K562 (cell line): ENCODE results near the gene HDAC7. TPM values are rescaled to one million over a fixed set of nuclear protein-coding genes. Genes with fewer than 3 reads are reported as not detected.

Experiments
- CHCHD3 ChIP-seq: fragments of 250-450 bp; sonication (Bioruptor Pico); IDR thresholded peaks from 2 replicates; pipeline ENCODE4 v2.1.2; 2022; ENCODE audit warnings: mild to moderate bottlenecking
- FIP1L1 ChIP-seq: fragments of 200-400 bp; formaldehyde crosslinking; IDR thresholded peaks from 2 replicates; pipeline ENCODE4 v1.6.1; 2018; ENCODE audit warnings: mild to moderate bottlenecking, low read depth, low read length; ENCODE audit not compliant: poor library complexity, severe bottlenecking
- FOXA1 ChIP-seq: fragments of 450-650 bp; IDR thresholded peaks from 2 replicates; pipeline ENCODE4 v1.6.1; 2016; ENCODE audit warnings: mild to moderate bottlenecking, borderline replicate concordance
- GABPB1 ChIP-seq: sonication (generic); formaldehyde crosslinking; IDR thresholded peaks from 2 replicates; pipeline ENCODE4 v1.8.0; 2022; ENCODE audit warnings: mild to moderate bottlenecking, missing genetic modification reagents
- GATA2 ChIP-seq: sonication (generic); formaldehyde crosslinking; IDR thresholded peaks from 2 replicates; pipeline ENCODE4 v1.4.0; 2020; ENCODE audit warnings: mild to moderate bottlenecking, missing genetic modification reagents
- KDM5B ChIP-seq: fragments of 200-600 bp; sonication (generic); IDR thresholded peaks from 2 replicates; pipeline ENCODE4 v1.6.1; 2012; ENCODE audit warnings: low read depth, mild to moderate bottlenecking, moderate library complexity, low read length, control low read depth, inconsistent platforms; ENCODE audit not compliant: insufficient replicate concordance
- MAFG ChIP-seq: fragments of 450-650 bp; conservative IDR thresholded peaks from 2 replicates; pipeline ENCODE4 v1.6.1; 2016; ENCODE audit warnings: missing genetic modification characterization, missing compliant biosample characterization
- MECOM ChIP-seq: fragments of 250-450 bp; sonication (Bioruptor Pico); IDR thresholded peaks from 2 replicates; pipeline ENCODE4 v1.8.0; 2022; ENCODE audit warnings: inconsistent platforms
- PHB2 ChIP-seq: fragments of 450-650 bp; IDR thresholded peaks from 2 replicates; pipeline ENCODE4 v1.6.1; 2017; ENCODE audit warnings: low read depth
- RBFOX2 ChIP-seq: fragments of 200-400 bp; formaldehyde crosslinking; IDR thresholded peaks from 2 replicates; pipeline ENCODE4 v1.6.1; 2017; ENCODE audit warnings: low read depth, mild to moderate bottlenecking, low read length, moderate library complexity
- SOX6 ChIP-seq: fragments of 450-650 bp; IDR thresholded peaks from 2 replicates; pipeline ENCODE4 v1.6.1; 2014; ENCODE audit warnings: mild to moderate bottlenecking
- TEAD1 ChIP-seq, 2 experiments: fragments of 450-650 bp in 1 of 2; sonication (generic) in 1 of 2; formaldehyde crosslinking; IDR thresholded peaks; 2 replicates each; pipeline versions ENCODE4 v1.4.0 to v1.8.0; 2020 to 2022; ENCODE audit warnings: mild to moderate bottlenecking in 2 of 2, missing genetic modification reagents in 1 of 2
- TRIM24 ChIP-seq, 2 experiments: fragments of 450-650 bp; IDR thresholded peaks; 2 replicates each; pipeline ENCODE4 v1.6.1; 2016
- ZEB2 ChIP-seq: fragments of 450-650 bp; IDR thresholded peaks from 2 replicates; pipeline ENCODE4 v1.6.1; 2016
- ZNF12 ChIP-seq: sonication (generic); formaldehyde crosslinking; IDR thresholded peaks from 2 replicates; pipeline ENCODE4 v1.4.0; 2020; ENCODE audit warnings: mild to moderate bottlenecking, missing genetic modification reagents
- ZNF354B ChIP-seq: fragments of 250-450 bp; sonication (Bioruptor Pico); IDR thresholded peaks from 2 replicates; pipeline ENCODE4 v1.4.0; 2020
- polyA plus RNA-seq, 8 experiments: library from polyadenylated mRNA; depleted of rRNA in 4 of 8; stranded (reverse) in 5 of 8; unstranded in 3 of 8; fragments of >200 nt; fragmentation: Nextera tagmentation in 2 of 8; fragmentation: Illumina TruSeq in 1 of 8; extraction: Ambion mirVana in 2 of 8; extraction: Trizol in 1 of 8; gene quantifications; 2 replicates each; pipeline versions ENCODE4 v1.2.1 to v1.2.3, GENCODE V29; 2011 to 2014; ENCODE audit warnings: inconsistent platforms in 1 of 8, missing spikeins in 1 of 8
- total RNA-seq, 7 experiments: library from RNA; depleted of rRNA in 6 of 7; stranded (reverse); fragments of >200 nt in 6 of 7; fragmentation: Illumina TruSeq in 2 of 7; extraction: Trizol in 2 of 7; gene quantifications; 2 replicates each; pipeline versions ENCODE4 v1.2.1 to v1.2.3, GENCODE V29; 2011 to 2021; ENCODE audit warnings: low replicate concordance in 1 of 7
- TF ChIP-seq, protein P1 (sequence below): sonication (generic); formaldehyde crosslinking; IDR thresholded peaks from 2 replicates; pipeline ENCODE4 v1.8.1; 2023; ENCODE audit warnings: mild to moderate bottlenecking, missing genetic modification reagents
- TF ChIP-seq, protein P2 (sequence below): conservative IDR thresholded peaks from 2 replicates; pipeline ENCODE4 v1.6.1; 2011; ENCODE audit warnings: low read depth, mild to moderate bottlenecking, low read length; ENCODE audit not compliant: control insufficient read depth
- TF ChIP-seq, protein P3 (sequence below): sonication (generic); formaldehyde crosslinking; IDR thresholded peaks from 2 replicates; pipeline ENCODE4 v1.9.0; 2022; ENCODE audit warnings: mild to moderate bottlenecking, missing genetic modification reagents
- TF ChIP-seq, protein P4 (sequence below): fragments of 450-650 bp; IDR thresholded peaks from 2 replicates; pipeline ENCODE4 v1.6.1; 2018; ENCODE audit warnings: mild to moderate bottlenecking, low read depth; ENCODE audit not compliant: partially characterized antibody
- TF ChIP-seq, protein P5 (sequence below): sonication (generic); formaldehyde crosslinking; IDR thresholded peaks from 2 replicates; pipeline ENCODE4 v1.8.0; 2022; ENCODE audit warnings: missing genetic modification reagents, mild to moderate bottlenecking, borderline replicate concordance
- TF ChIP-seq, protein P6 (sequence below): sonication (generic); formaldehyde crosslinking; IDR thresholded peaks from 2 replicates; pipeline ENCODE4 v1.5.0; 2020; ENCODE audit warnings: missing genetic modification reagents

HDAC7 gene
- total and polyA plus RNA-seq, 9 of the 15 experiments (the other 6 are each of a cell fraction or from before 2014, with no cell fraction given) = 2.5 to 129 (median 31.1) TPM

DNA sequence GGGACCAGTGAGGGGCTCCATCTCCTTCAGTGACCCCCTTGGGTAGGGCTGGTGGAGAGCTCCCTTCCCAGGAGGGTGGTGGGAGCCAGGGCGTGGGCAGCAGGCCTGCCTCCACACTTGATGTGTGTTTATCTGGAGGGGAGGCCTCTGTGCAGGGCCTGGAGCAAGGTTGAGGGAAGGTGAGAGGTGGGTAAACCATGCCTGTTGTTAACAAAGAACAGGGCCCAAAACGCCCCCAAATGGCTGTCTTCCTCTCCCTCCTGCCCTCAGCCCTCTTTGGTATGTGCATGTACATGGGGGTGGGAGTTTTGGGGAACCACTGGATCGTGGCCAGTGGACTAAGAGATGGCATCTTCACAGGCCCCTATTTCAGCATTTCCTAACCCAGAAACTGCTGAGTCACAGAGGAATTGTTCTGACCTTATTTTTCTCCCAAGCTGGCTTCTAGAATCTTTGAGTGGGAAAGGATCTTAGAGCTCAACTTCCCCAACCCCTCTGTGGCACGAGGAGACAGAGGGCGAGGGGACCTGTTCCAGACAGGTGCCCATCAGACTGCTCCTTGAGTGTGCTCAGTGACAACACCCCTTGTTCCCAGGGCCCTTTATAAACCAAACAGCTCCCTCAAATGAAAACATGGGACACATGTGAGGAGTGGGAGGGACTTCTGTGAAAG, 43.1 kb downstream of the HDAC7 start (continued):
- TF ChIP-seq FOXA1 (no peak), PHB2 (no peak), TRIM24 (IDR thresholded peaks at IDR 0.05) (no peak), FIP1L1 (no peak), GATA2 (CRISPR knock-in tag) (no peak), TEAD1 (CRISPR knock-in tag; IDR thresholded peaks at IDR 0.05) (0 out of 4 replicates have a peak, but pooled peaks have one; percentile 9 to 10), MECOM (CRISPR knock-in tag) (no peak), MAFG (peak; percentile 98), SOX6 (no peak), ZEB2 (no peak), ZNF12 (CRISPR knock-in tag) (no peak), RBFOX2 (no peak), CHCHD3 (CRISPR knock-in tag) (no peak), KDM5B (no peak), ZNF354B (CRISPR knock-in tag) (no peak), GABPB1 (no peak)
- TF ChIP-seq, protein P1, sequence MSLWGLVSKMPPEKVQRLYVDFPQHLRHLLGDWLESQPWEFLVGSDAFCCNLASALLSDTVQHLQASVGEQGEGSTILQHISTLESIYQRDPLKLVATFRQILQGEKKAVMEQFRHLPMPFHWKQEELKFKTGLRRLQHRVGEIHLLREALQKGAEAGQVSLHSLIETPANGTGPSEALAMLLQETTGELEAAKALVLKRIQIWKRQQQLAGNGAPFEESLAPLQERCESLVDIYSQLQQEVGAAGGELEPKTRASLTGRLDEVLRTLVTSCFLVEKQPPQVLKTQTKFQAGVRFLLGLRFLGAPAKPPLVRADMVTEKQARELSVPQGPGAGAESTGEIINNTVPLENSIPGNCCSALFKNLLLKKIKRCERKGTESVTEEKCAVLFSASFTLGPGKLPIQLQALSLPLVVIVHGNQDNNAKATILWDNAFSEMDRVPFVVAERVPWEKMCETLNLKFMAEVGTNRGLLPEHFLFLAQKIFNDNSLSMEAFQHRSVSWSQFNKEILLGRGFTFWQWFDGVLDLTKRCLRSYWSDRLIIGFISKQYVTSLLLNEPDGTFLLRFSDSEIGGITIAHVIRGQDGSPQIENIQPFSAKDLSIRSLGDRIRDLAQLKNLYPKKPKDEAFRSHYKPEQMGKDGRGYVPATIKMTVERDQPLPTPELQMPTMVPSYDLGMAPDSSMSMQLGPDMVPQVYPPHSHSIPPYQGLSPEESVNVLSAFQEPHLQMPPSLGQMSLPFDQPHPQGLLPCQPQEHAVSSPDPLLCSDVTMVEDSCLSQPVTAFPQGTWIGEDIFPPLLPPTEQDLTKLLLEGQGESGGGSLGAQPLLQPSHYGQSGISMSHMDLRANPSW (CRISPR knock-in tag) = no peak
- TF ChIP-seq, protein P2, sequence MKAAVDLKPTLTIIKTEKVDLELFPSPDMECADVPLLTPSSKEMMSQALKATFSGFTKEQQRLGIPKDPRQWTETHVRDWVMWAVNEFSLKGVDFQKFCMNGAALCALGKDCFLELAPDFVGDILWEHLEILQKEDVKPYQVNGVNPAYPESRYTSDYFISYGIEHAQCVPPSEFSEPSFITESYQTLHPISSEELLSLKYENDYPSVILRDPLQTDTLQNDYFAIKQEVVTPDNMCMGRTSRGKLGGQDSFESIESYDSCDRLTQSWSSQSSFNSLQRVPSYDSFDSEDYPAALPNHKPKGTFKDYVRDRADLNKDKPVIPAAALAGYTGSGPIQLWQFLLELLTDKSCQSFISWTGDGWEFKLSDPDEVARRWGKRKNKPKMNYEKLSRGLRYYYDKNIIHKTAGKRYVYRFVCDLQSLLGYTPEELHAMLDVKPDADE = no peak
- TF ChIP-seq, protein P3, sequence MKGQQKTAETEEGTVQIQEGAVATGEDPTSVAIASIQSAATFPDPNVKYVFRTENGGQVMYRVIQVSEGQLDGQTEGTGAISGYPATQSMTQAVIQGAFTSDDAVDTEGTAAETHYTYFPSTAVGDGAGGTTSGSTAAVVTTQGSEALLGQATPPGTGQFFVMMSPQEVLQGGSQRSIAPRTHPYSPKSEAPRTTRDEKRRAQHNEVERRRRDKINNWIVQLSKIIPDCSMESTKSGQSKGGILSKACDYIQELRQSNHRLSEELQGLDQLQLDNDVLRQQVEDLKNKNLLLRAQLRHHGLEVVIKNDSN (CRISPR knock-in tag) = no peak
- TF ChIP-seq, protein P4, sequence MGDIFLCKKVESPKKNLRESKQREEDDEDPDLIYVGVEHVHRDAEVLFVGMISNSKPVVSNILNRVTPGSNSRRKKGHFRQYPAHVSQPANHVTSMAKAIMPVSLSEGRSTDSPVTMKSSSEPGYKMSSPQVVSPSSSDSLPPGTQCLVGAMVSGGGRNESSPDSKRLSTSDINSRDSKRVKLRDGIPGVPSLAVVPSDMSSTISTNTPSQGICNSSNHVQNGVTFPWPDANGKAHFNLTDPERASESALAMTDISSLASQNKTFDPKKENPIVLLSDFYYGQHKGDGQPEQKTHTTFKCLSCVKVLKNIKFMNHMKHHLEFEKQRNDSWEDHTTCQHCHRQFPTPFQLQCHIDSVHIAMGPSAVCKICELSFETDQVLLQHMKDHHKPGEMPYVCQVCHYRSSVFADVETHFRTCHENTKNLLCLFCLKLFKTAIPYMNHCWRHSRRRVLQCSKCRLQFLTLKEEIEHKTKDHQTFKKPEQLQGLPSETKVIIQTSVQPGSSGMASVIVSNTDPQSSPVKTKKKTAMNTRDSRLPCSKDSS = no peak
- TF ChIP-seq, protein P5, sequence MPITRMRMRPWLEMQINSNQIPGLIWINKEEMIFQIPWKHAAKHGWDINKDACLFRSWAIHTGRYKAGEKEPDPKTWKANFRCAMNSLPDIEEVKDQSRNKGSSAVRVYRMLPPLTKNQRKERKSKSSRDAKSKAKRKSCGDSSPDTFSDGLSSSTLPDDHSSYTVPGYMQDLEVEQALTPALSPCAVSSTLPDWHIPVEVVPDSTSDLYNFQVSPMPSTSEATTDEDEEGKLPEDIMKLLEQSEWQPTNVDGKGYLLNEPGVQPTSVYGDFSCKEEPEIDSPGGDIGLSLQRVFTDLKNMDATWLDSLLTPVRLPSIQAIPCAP (CRISPR knock-in tag) = no peak
- TF ChIP-seq, protein P6, sequence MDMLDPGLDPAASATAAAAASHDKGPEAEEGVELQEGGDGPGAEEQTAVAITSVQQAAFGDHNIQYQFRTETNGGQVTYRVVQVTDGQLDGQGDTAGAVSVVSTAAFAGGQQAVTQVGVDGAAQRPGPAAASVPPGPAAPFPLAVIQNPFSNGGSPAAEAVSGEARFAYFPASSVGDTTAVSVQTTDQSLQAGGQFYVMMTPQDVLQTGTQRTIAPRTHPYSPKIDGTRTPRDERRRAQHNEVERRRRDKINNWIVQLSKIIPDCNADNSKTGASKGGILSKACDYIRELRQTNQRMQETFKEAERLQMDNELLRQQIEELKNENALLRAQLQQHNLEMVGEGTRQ = no peak
